ENCODE results near the gene PKP1.

Gene PKP1

GRCh38 chr1:201288765-201289164 is 5.5 kb downstream of the PKP1 start:
- ChIA-PET POLR2A (no interaction called here), CTCF (interaction anchor here (0.6 to 1.1 kb wide), 5 partner anchors 9 to 309 kb away, joined by 3 to 4 read pairs (median 3); no protein-coding TSS in a partner anchor)
- no peaks in the 10 kb centered on the region for H3K36me3 ChIP-seq (ENCODE audit: control insufficient read depth in 2 of 2, insufficient read depth in 1 of 2, low read length in 2 of 2)
- H3K9me3 ChIP-seq (ENCODE audit: control insufficient read depth, insufficient read depth, low read depth, low read length): no peaks in the 10 kb centered on the region
- H3K27ac ChIP-seq (ENCODE audit: extremely low read depth, low read depth, low read length): no peak overlapping the region
- TF ChIP-seq SP7 (tag by site-specific recombination; IDR thresholded peaks at IDR 0.05) (no peak), ZFP3 (tag by site-specific recombination; IDR thresholded peaks at IDR 0.05; ENCODE audit: low read depth) (no peak), ZNF555 (tag by site-specific recombination; conservative IDR thresholded peaks at IDR 0.05) (no peak), ZNF202 (tag by site-specific recombination; IDR thresholded peaks at IDR 0.05; ENCODE audit: borderline replicate concordance) (no peak), GLI4 (tag by site-specific recombination; IDR thresholded peaks at IDR 0.05) (no peak), ZNF324 (tag by site-specific recombination; IDR thresholded peaks at IDR 0.05) (no peak), ZNF292 (tag by site-specific recombination; IDR thresholded peaks at IDR 0.05; ENCODE audit: borderline replicate concordance, low read depth) (no peak), ZNF76 (tag by site-specific recombination; IDR thresholded peaks at IDR 0.05; ENCODE audit: borderline replicate concordance, low read depth) (no peak)
- no peak overlapping the region for H3K4me3 ChIP-seq (ENCODE audit: low read depth, low read length)
- H3K4me1 ChIP-seq (ENCODE audit: control insufficient read depth, insufficient read depth, low read length): no peaks in the 10 kb centered on the region

GRCh38 chr1:201290551-201290950 is 7.2 kb downstream of the PKP1 start:
- POLR2A ChIA-PET: no interaction called here
- Histone ChIP-seq H3K9me3 (ENCODE audit: control insufficient read depth, insufficient read depth, low read depth, low read length) (no peaks in the 10 kb centered on the region), H3K36me3 (ENCODE audit: control insufficient read depth in 2 of 2, insufficient read depth in 1 of 2, low read length in 2 of 2) (no peaks in the 10 kb centered on the region), H3K27ac (ENCODE audit: extremely low read depth, low read depth, low read length) (no peak overlapping the region), H3K4me3 (ENCODE audit: low read depth, low read length) (no peak overlapping the region), H3K4me1 (ENCODE audit: control insufficient read depth, insufficient read depth, low read length) (no peaks in the 10 kb centered on the region)
- CTCF ChIA-PET: interaction anchor here (0.7 to 1.7 kb wide), 3 partner anchors 13 to 59 kb away, joined by 3 to 9 read pairs (median 5); no protein-coding TSS in a partner anchor
- TF ChIP-seq ZFP41 (tag by site-specific recombination; IDR thresholded peaks at IDR 0.05; ENCODE audit: borderline replicate concordance) (no peak), ZNF433 (tag by site-specific recombination; IDR thresholded peaks at IDR 0.05; ENCODE audit: low read depth) (no peak), ZNF623 (tag by site-specific recombination; IDR thresholded peaks at IDR 0.05) (no peak), SALL2 (tag by site-specific recombination; IDR thresholded peaks at IDR 0.05; ENCODE audit: borderline replicate concordance) (no peak), ZNF768 (tag by site-specific recombination; IDR thresholded peaks at IDR 0.05) (no peak), GLIS1 (tag by site-specific recombination; IDR thresholded peaks at IDR 0.05) (no peak), ZNF558 (tag by site-specific recombination; IDR thresholded peaks at IDR 0.05) (no peak), ZNF544 (tag by site-specific recombination; IDR thresholded peaks at IDR 0.05) (no peak), ZBTB49 (tag by site-specific recombination; IDR thresholded peaks at IDR 0.05; ENCODE audit: low read depth) (no peak), ZNF324 (tag by site-specific recombination; IDR thresholded peaks at IDR 0.05) (no peak)

- Histone ChIP-seq H3K9me3 (ENCODE audit: control insufficient read depth, insufficient read depth, low read depth, low read length) (no peaks in the 10 kb centered on the region), H3K4me1 (ENCODE audit: control insufficient read depth, insufficient read depth, low read length) (no peaks in the 10 kb centered on the region), H3K4me3 (ENCODE audit: low read depth, low read length) (no peak overlapping the region), H3K36me3 (ENCODE audit: control insufficient read depth in 2 of 2, insufficient read depth in 1 of 2, low read length in 2 of 2) (no peaks in the 10 kb centered on the region), H3K27ac (ENCODE audit: extremely low read depth, low read depth, low read length) (no peak overlapping the region)
- CTCF ChIA-PET: no interaction called here
- POLR2A ChIA-PET: no interaction called here
- no peak for TF ChIP-seq ZNF146 (tag by site-specific recombination; IDR thresholded peaks at IDR 0.05)
- TF ChIP-seq PRDM4 (tag by site-specific recombination; IDR thresholded peaks at IDR 0.05): no peak
- no peak for TF ChIP-seq ZNF610 (tag by site-specific recombination; IDR thresholded peaks at IDR 0.05; ENCODE audit: borderline replicate concordance)
- TF ChIP-seq KLF8 (tag by site-specific recombination; IDR thresholded peaks at IDR 0.05): no peak
- TF ChIP-seq GLI2 (tag by site-specific recombination; IDR thresholded peaks at IDR 0.05; ENCODE audit: borderline replicate concordance, low read depth): no peak
- TF ChIP-seq ZNF174 (tag by site-specific recombination; IDR thresholded peaks at IDR 0.05): no peak
- no peak for TF ChIP-seq ZBTB7A (tag by site-specific recombination; IDR thresholded peaks at IDR 0.05; ENCODE audit: low read depth)
- no peak for TF ChIP-seq ATF2 (tag by site-specific recombination; IDR thresholded peaks at IDR 0.05; ENCODE audit: low read depth)
- no peak for TF ChIP-seq ZFP69B (tag by site-specific recombination; IDR thresholded peaks at IDR 0.05)
- TF ChIP-seq TCF7L2 (IDR thresholded peaks at IDR 0.05; ENCODE audit: borderline replicate concordance, low read depth, low read length): no peak
- no peak for TF ChIP-seq EGR2 (tag by site-specific recombination; IDR thresholded peaks at IDR 0.05; ENCODE audit: low read depth)
These were observed 8.6 kb downstream of the PKP1 start for GRCh38 chr1:201291916-201292315.

Measured in HEK293 (cell line).